ENCODE results near the gene PODNL1. TPM values are rescaled to one million over a fixed set of nuclear protein-coding genes. Genes with fewer than 3 reads are reported as not detected.
"Not testable (repeated sequence)": the region's sequence is repeated elsewhere in the genome, so short reads cannot be mapped to it uniquely, and the experiment has no call there.

PODNL1 gene
- total RNA-seq, 4 donors from 2014 or later: 9.4 to 45.7 (median 20.7) TPM

DNA sequence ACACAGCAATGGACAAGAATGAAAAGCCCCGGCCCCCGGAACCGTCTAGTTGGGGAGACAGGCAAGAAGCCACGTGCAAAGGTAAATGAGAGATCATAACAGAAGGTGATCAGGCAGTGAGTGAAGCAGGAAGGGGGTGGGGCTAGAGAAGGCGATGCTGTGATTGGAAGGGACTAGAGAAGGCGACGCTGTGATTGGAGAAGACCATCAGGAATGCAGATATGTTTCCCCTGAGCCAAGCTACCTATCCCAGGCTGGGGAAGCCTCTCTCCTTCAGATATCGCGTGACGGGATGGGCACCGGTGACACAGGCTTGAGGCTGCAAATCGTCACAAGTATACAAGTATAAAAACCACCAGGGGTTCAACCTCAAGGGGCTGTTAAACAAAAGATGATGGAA lies 35.9 kb upstream of the PODNL1 start:
- WGBS, 2 donors: 57 to 60% methylated on average over 12 of the region's 12 CpGs
- no peak for DNase-seq (ENCODE audit: low spot score in 2 of 2)
- TF ChIP-seq POLR2A (IDR thresholded peaks at IDR 0.05) (no peak), EP300 (IDR thresholded peaks at IDR 0.05) (no peak)
- TF ChIP-seq, protein P1, sequence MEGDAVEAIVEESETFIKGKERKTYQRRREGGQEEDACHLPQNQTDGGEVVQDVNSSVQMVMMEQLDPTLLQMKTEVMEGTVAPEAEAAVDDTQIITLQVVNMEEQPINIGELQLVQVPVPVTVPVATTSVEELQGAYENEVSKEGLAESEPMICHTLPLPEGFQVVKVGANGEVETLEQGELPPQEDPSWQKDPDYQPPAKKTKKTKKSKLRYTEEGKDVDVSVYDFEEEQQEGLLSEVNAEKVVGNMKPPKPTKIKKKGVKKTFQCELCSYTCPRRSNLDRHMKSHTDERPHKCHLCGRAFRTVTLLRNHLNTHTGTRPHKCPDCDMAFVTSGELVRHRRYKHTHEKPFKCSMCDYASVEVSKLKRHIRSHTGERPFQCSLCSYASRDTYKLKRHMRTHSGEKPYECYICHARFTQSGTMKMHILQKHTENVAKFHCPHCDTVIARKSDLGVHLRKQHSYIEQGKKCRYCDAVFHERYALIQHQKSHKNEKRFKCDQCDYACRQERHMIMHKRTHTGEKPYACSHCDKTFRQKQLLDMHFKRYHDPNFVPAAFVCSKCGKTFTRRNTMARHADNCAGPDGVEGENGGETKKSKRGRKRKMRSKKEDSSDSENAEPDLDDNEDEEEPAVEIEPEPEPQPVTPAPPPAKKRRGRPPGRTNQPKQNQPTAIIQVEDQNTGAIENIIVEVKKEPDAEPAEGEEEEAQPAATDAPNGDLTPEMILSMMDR (IDR thresholded peaks at IDR 0.05): no peak
- Histone ChIP-seq H3K27ac (no peak overlapping the region), H3K36me3 (peaks cover 0 to 79% (median 7%) of the 10 kb centered on the region in 3 donors), H3K9me3 (no peaks in the 10 kb centered on the region), H3K27me3 (no peaks in the 10 kb centered on the region), H3K4me1 (peaks cover 0 to 12% (median 5%) of the 10 kb centered on the region in 4 donors), H3K4me3 (no peak overlapping the region)

DNA sequence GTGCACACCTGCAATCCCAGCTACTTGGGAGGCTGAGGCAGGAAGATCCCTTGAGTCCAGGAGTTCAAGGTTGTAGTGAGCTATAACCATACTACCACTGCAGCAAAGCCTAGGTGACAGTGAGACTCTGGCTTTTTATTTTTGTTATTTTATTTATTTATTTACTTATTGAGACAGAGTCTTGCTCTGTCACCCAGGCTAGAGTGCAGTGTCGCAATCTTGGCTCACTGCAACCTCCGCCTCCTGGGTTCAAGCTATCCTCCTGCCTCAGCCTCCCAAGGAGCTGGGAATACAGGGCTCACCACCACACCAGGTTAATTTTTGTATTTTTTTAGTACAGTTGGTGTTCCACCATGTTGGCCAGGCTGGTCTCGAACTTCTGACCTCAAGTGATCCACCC lies 35.3 kb upstream of the PODNL1 start:
- H3K9me3 ChIP-seq; H3K27me3 ChIP-seq; H3K4me3 ChIP-seq; DNase-seq (ENCODE audit: low spot score in 2 of 2); H3K4me1 ChIP-seq; H3K27ac ChIP-seq: not testable (repeated sequence)
- H3K36me3 ChIP-seq: peaks cover 0 to 85% (median 13%) of the 10 kb centered on the region in 3 donors
- WGBS, 2 donors: 93 to 97% methylated on average over 3 of the region's 3 CpGs

DNA sequence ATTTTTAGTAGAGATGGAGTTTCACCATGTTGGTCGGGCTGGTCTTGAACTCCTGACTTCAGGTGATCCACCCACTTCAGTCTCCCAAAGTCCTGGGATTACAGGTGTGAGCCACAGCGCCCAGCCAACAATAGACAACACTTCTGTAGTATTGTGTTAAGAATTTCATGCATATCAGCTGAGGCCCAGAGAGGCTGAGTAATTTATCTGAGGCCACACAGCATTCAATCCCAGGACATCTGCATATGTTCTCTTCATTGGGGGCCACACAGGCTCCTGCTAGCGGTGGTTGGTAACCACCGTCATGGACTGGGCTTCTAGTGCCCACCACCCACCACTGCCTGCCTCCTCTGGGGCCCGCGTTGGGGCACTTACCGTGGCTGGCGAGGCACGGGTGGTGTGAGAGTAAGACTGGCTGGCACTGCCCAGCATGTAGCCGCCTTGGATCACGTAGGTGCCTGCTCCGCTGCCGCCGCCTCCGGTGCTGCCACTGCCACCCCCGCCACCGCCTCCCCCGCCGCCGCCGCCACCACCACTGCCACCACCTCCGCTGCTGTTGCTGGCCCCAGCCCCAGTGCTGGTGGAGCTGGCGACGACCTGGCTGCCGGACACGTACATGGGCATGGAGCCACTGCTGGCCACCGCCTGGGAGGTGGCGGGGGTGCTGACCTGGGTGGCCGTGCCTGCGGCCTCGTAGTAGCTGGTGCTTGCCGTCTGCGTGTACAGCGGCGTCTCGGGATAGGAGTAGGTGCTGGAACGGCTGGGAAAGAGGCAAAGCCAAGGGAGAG lies 34.3 kb upstream of the PODNL1 start:
- no peaks in the 10 kb centered on the region for H3K27me3 ChIP-seq
- no peaks in the 10 kb centered on the region for H3K9me3 ChIP-seq
- H3K36me3 ChIP-seq: peaks cover 0 to 94% (median 15%) of the 10 kb centered on the region in 3 donors
- DNase-seq (ENCODE audit: low spot score in 2 of 2): no peak
- H3K27ac ChIP-seq: no peak overlapping the region
- no peak overlapping the region for H3K4me3 ChIP-seq
- TF ChIP-seq POLR2A (IDR thresholded peaks at IDR 0.05) (no peak), EP300 (IDR thresholded peaks at IDR 0.05) (no peak)
- TF ChIP-seq, protein P1 (IDR thresholded peaks at IDR 0.05): no peak
- H3K4me1 ChIP-seq: no peaks in the 10 kb centered on the region
- WGBS, 2 donors: 87 to 91% methylated on average over 27 to 36 of the region's 37 CpGs

DNA sequence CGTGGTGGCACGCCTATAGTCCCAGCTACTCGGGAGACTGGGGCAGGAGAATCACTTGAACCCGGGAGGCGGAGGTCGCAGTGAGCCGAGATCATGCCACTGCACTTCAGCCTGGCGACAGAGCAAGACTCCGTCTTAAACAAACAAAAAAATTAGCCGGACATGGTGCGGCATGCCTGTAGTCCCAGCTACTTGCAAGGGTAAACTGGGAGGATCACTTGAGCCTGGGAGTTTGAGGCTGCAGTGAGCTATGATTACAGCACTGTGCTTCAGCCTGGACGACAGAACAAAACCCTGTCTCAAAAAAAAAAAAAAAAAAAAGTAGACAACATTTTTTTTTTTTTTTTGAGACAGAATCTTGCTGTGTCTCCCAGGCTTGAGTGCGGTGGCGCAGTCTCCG lies 33.7 kb upstream of the PODNL1 start:
- DNase-seq (ENCODE audit: low spot score in 2 of 2); H3K27ac ChIP-seq; H3K4me3 ChIP-seq; H3K9me3 ChIP-seq; H3K4me1 ChIP-seq; H3K27me3 ChIP-seq: not testable (repeated sequence)
- peaks cover 0 to 96% (median 15%) of the 10 kb centered on the region in 3 donors for H3K36me3 ChIP-seq
- 85 to 92% methylated on average over 15 of the region's 15 CpGs for WGBS, 2 donors

DNA sequence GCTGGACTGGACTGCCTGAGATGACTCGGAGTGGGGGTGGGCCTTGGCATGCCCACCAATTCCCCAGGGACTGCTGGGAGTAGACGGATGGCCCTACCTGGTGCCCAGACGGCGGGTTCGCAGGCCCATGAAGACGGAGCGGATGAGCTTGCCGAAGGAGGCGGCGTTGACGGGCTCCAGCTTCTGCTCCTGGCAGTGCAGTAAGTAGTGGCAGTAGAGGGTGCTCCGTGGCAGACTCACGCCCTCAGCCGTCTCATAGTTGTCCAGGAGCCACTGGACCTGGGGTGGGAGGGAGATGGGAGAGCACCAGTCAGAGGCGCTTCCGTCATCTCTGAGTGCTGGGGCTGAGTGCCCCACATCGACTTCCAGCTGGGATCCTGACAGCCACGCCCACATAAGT lies 31.7 kb upstream of the PODNL1 start:
- no peaks in the 10 kb centered on the region for H3K4me1 ChIP-seq
- H3K36me3 ChIP-seq: peaks cover 0 to 97% (median 24%) of the 10 kb centered on the region in 3 donors
- no peak for TF ChIP-seq POLR2A (IDR thresholded peaks at IDR 0.05)
- TF ChIP-seq, protein P1 (IDR thresholded peaks at IDR 0.05): no peak
- no peak for TF ChIP-seq EP300 (IDR thresholded peaks at IDR 0.05)
- no peaks in the 10 kb centered on the region for H3K27me3 ChIP-seq
- 90% methylated on average over 14 to 18 of the region's 18 CpGs for WGBS, 2 donors
- H3K9me3 ChIP-seq: no peaks in the 10 kb centered on the region
- no peak overlapping the region for H3K4me3 ChIP-seq
- DNase-seq (ENCODE audit: low spot score in 2 of 2): no peak
- no peak overlapping the region for H3K27ac ChIP-seq

DNA sequence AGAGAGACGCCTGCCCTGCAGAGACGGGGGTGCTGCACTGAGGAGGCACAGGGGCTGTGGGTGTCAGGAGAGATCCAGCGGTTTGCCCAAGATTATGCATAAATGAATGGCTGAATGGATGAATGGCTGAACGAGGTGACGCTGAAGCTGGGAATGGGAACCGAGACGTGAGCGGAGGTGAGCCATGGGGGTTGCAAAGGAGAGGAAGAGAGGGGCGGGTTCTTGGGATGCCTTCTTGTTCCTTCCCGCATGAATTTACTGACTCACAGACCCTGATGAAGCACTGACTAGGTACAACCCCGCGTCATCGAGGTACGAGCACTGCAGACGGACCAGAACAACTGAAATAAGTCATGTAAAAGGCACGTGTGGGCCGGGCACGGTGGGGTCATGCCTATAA lies 30.8 kb upstream of the PODNL1 start:
- 92 to 95% methylated on average over 18 of the region's 18 CpGs for WGBS, 2 donors
- Histone ChIP-seq H3K27ac (no peak overlapping the region), H3K9me3 (no peaks in the 10 kb centered on the region), H3K4me3 (no peak overlapping the region), H3K4me1 (no peaks in the 10 kb centered on the region), H3K36me3 (peaks cover 0 to 99% (median 24%) of the 10 kb centered on the region in 3 donors), H3K27me3 (no peaks in the 10 kb centered on the region)
- DNase-seq (ENCODE audit: low spot score in 2 of 2): no peak
- TF ChIP-seq POLR2A (IDR thresholded peaks at IDR 0.05) (no peak), EP300 (IDR thresholded peaks at IDR 0.05) (no peak)
- TF ChIP-seq, protein P1 (IDR thresholded peaks at IDR 0.05): no peak
